Lower leg skin (tissue), 4 donors: ENCODE data around the gene ELF3. TPM values are rescaled to one million over a fixed set of nuclear protein-coding genes. Genes with fewer than 3 reads are reported as not detected.

Experiments used
- DNase-seq, 2 donors: peaks; one replicate each; pipeline ENCODE4 v3.0.0-alpha.2; 2019; ENCODE audit warnings: low spot score in 2 of 2
- H3K4me3 ChIP-seq: fragments of 200-600 bp; sonication (generic); 2 replicates; pipeline ENCODE4 v1.5.1; 2017; ENCODE audit warnings: mild to moderate bottlenecking, low read depth; ENCODE audit not compliant: poor library complexity, severe bottlenecking
- POLR2A ChIP-seq, 2 donors: fragments of 450-650 bp; IDR thresholded peaks; one replicate each; pipeline ENCODE4 v1.6.1; 2016 to 2017; ENCODE audit warnings: antibody characterized with exemption in 2 of 2, mild to moderate bottlenecking in 1 of 2, moderate library complexity in 1 of 2
- WGBS, 2 donors: methylation state at CpG; one replicate each; pipeline ENCODE4 v1.1.5; 2018; 5-methylcytosine and 5-hydroxymethylcytosine counted together
- intact Hi-C: fragments of 100-400 bp; cut with DNase I; formaldehyde crosslinking; loops from one replicate; pipeline ENCODE4 v1.15.0; 2023; ENCODE audit warnings: low total_unique reads
- total RNA-seq, 4 donors: library from RNA; depleted of rRNA; stranded (reverse); fragments of >200 nt; gene quantifications; one replicate each; pipeline ENCODE4 v1.1.0, GENCODE V29; 2016
- TF ChIP-seq, protein P1 (sequence below), 3 donors: fragments of 450-650 bp; IDR thresholded peaks; one replicate each; pipeline ENCODE4 v1.5.1; 2016; ENCODE audit warnings: antibody characterized with exemption in 3 of 3, mild to moderate bottlenecking in 3 of 3, moderate library complexity in 2 of 3

The ELF3 gene
- total RNA-seq, 4 donors from 2014 or later: 9.8 to 36.4 (median 31.2) TPM

DNA sequence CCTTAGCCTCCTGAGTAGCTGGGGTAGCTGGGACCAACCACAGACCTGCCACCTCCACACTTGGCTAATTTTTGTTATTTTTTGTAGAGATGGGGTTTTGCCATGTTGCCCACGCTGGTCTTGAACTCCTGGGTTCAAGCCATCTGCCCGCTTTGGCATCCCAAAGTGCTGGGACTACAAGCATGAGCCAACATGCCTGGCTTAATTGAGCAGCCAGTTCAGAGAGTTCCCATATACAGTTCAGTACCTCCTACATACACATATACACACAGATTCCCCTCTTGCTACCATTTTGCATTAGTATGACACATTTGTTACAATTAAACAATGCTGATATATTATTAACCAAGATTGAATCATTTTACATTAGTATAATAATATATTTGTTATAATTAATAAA, 25.0 kb upstream of the ELF3 start:
- TF ChIP-seq, protein P1, sequence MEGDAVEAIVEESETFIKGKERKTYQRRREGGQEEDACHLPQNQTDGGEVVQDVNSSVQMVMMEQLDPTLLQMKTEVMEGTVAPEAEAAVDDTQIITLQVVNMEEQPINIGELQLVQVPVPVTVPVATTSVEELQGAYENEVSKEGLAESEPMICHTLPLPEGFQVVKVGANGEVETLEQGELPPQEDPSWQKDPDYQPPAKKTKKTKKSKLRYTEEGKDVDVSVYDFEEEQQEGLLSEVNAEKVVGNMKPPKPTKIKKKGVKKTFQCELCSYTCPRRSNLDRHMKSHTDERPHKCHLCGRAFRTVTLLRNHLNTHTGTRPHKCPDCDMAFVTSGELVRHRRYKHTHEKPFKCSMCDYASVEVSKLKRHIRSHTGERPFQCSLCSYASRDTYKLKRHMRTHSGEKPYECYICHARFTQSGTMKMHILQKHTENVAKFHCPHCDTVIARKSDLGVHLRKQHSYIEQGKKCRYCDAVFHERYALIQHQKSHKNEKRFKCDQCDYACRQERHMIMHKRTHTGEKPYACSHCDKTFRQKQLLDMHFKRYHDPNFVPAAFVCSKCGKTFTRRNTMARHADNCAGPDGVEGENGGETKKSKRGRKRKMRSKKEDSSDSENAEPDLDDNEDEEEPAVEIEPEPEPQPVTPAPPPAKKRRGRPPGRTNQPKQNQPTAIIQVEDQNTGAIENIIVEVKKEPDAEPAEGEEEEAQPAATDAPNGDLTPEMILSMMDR (IDR thresholded peaks at IDR 0.05): no peak
- no peak for TF ChIP-seq POLR2A (IDR thresholded peaks at IDR 0.05)
- 57 to 68% methylated on average over 2 of the region's 2 CpGs for whole genome bisulfite sequencing, 2 donors
- intact Hi-C loops: no loop called here

GRCh38 chr1:201988601-201989000, 21.8 kb upstream of the ELF3 start:
- WGBS, 2 donors: 64 to 65% methylated on average over 7 of the region's 7 CpGs
- DNase-seq: peak in 1 of 2 donors; percentile 32
- TF ChIP-seq, protein P1 (IDR thresholded peaks at IDR 0.05): no peak
- TF ChIP-seq POLR2A (IDR thresholded peaks at IDR 0.05): no peak
- no peak overlapping the region for H3K4me3 ChIP-seq
- intact Hi-C loops: no loop called here

More for the DNA sequence above, 25.0 kb upstream of the ELF3 start:
- H3K4me3 ChIP-seq: no peak overlapping the region
- DNase-seq: peak in 1 of 2 donors; percentile 40

DNA sequence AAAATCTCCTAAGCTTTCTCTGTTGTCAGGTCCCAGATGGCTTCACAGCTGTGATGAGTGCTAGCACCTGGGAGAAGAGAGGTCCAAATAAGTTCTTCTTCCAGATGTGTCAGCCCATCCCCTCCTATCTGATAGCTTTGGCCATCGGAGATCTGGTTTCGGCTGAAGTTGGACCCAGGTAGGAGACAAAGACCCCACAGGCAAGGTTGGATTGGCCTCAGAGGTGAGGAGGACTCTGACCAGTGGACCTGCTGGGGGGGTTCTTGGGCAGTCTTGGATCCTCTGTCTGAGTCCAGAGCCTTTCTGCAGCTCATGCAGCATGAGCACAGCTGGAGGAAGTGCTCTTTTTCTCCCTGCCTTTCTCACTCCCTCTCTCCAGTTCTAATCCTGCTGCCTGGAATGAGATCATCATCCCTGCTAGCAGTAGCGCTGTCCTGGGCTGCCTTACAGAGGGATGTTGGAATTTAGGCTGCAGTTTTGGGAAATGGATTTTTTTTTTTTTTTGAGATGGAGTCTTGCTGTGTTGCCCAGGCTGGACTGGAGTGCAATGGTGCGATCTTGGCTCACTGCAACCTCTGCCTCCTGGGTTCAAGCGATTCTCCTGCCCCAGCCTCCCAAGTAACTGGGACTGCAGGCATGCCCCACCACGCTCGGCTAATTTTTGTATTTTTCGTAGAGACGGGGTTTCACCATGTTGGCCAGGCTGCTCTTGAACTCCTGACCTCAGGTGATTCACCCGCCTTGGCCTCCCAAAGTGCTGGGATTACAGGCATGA, 20.8 kb upstream of the ELF3 start:
- H3K4me3 ChIP-seq: no peak overlapping the region
- DNase-seq: peak in 1 of 2 donors; percentile 63
- TF ChIP-seq POLR2A (IDR thresholded peaks at IDR 0.05): no peak
- TF ChIP-seq, protein P1 (IDR thresholded peaks at IDR 0.05): no peak
- 77 to 83% methylated on average over 10 of the region's 10 CpGs for WGBS, 2 donors
- intact Hi-C loops: no loop called here

GRCh38 chr1:201990427-201990826, 20.0 kb upstream of the ELF3 start:
- H3K4me3 ChIP-seq: no peak overlapping the region
- peak in 1 of 2 donors; percentile 31 for DNase-seq
- TF ChIP-seq POLR2A (IDR thresholded peaks at IDR 0.05): no peak
- TF ChIP-seq, protein P1 (IDR thresholded peaks at IDR 0.05): no peak
- 61 to 62% methylated on average over 6 of the region's 6 CpGs for WGBS, 2 donors
- intact Hi-C loops: no loop called here

DNA sequence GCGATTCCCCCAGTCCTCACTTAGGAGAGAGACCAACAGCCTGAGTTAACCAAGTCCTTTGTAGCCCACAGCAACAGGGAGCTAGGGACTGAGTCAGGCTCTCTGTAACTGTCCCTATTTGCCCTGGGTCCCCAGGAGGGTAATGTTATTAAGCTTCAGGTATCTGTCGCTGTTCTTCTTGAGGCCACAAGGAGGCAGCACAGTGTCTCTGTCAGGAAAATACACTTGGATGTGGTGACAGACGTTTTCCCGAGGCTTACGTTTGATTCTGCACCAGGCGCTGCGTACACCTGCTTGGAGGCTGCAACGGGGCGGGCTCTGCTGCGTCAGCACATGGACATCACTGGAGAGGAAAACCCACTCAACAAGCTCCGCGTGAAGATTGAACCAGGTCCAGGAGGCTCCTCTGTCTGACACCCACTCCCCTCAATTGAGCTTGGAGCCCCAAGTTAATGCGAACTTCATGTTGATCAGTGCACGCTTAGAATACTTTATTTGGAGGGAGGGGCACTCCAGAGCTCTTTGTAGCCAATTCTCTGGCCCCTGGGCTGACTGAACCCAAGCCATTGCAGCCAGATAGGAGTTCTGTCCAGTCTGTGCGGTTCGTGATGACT, 10.7 kb upstream of the ELF3 start:
- TF ChIP-seq, protein P1 (IDR thresholded peaks at IDR 0.05): no peak
- TF ChIP-seq POLR2A (IDR thresholded peaks at IDR 0.05): no peak
- DNase-seq: no peak
- WGBS, 2 donors: 53 to 64% methylated on average over 16 of the region's 16 CpGs
- H3K4me3 ChIP-seq: no peak overlapping the region
- intact Hi-C loops: loop anchor here (5.0 kb wide), 2 partner anchors 118 to 133 kb away; no protein-coding TSS in a partner anchor
